HK-2 (cell line): ENCODE measurements around the gene VDAC1.

Experiments used
- DNase-seq: peaks from one replicate; pipeline ENCODE4 v3.0.0-alpha.2; 2018; ENCODE audit not compliant: unreplicated experiment

The VDAC1 gene

GRCh38 chr5:134024811-134025210 lies 20.0 kb upstream of the VDAC1 start:
- no peak for DNase-seq

- DNase-seq, result no peak
Measured at GRCh38 chr5:134022333-134022732, 17.6 kb upstream of the VDAC1 start.

GRCh38 chr5:134020188-134020587 lies 15.4 kb upstream of the VDAC1 start:
- DNase-seq, result no peak

GRCh38 chr5:134019636-134020035 lies 14.9 kb upstream of the VDAC1 start:
- no peak for DNase-seq

GRCh38 chr5:134018986-134019316 lies 14.2 kb upstream of the VDAC1 start:
- DNase-seq, result no peak

- DNase-seq, result no peak
Measured at GRCh38 chr5:134018154-134018985, 13.6 kb upstream of the VDAC1 start.

- no peak for DNase-seq
Measured at GRCh38 chr5:134008266-134008749, 3.5 kb upstream of the VDAC1 start.

- DNase-seq, result no peak
Measured at GRCh38 chr5:134007581-134008265, 2.9 kb upstream of the VDAC1 start.

- no peak for DNase-seq
Measured at GRCh38 chr5:134006115-134006514, 1.3 kb upstream of the VDAC1 start.

- no peak for DNase-seq
Measured at GRCh38 chr5:134005417-134006061, 764 bp upstream of the VDAC1 start.

GRCh38 chr5:134003817-134004625 lies 754 bp downstream of the VDAC1 start:
- peak; percentile 39 for DNase-seq

- DNase-seq, result no peak
Measured at GRCh38 chr5:134003064-134003816, 1.5 kb downstream of the VDAC1 start.

GRCh38 chr5:134001938-134002731 lies 2.6 kb downstream of the VDAC1 start:
- no peak for DNase-seq

- DNase-seq, result no peak
Measured at GRCh38 chr5:134000696-134001453, 3.9 kb downstream of the VDAC1 start.

- DNase-seq, result no peak
Measured at GRCh38 chr5:134000091-134000511, 4.7 kb downstream of the VDAC1 start.

GRCh38 chr5:133998807-133999206 lies 6.0 kb downstream of the VDAC1 start:
- no peak for DNase-seq

- DNase-seq, result no peak
Measured at GRCh38 chr5:133998042-133998441, 6.7 kb downstream of the VDAC1 start.

GRCh38 chr5:133996683-133997252 lies 8.0 kb downstream of the VDAC1 start:
- no peak for DNase-seq

GRCh38 chr5:133995883-133996563 lies 8.8 kb downstream of the VDAC1 start:
- no peak for DNase-seq
